WI38 (cell line): ENCODE results near the gene AGAP1.

Experiments used
- H3K4me3 ChIP-seq: 2 replicates; pipeline ENCODE4 v1.5.1; 2011; ENCODE audit warnings: low read depth, mild to moderate bottlenecking, control low read depth, low read length
- CTCF ChIP-seq: IDR thresholded peaks from 2 replicates; pipeline ENCODE4 v1.5.1; 2012; ENCODE audit warnings: low read depth, mild to moderate bottlenecking, control low read depth, low read length

The AGAP1 gene

GRCh38 chr2:235723371-235723770, 229.5 kb downstream of the AGAP1 start:
- TF ChIP-seq CTCF, result no peak
- no peak overlapping the region for H3K4me3 ChIP-seq

DNA sequence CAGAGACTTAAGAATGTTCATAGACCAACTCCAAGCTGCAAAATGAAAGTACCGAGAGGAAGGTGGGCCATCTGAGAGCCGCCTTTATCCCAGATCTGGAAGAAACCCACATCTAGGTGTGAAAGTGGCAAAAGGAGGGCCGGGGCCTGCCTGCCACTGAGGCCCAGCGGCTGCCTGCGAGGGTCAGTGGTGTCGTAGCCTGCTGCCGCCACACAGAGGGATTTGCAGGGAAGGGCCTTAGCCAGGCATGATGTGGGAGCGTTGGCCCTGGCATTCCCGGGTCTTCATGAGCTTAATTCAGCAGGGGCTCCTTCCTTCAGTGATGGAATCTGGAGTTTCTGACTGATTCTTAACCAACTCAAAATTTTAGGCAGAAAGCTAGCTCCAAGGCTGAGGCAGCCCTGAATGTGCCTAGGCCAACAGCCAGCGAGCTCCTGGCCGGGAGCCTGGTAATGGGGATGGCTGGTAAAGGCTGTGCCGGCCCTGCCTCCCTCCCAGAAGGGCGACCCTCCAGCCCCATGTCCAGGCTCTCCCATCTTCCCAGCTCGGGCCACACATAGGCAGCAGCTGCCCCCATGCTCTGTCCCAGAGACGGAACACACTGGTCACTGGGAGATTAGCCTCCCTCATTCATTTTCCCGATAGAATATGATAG, 230.1 kb downstream of the AGAP1 start:
- no peak for TF ChIP-seq CTCF
- no peak overlapping the region for H3K4me3 ChIP-seq

DNA sequence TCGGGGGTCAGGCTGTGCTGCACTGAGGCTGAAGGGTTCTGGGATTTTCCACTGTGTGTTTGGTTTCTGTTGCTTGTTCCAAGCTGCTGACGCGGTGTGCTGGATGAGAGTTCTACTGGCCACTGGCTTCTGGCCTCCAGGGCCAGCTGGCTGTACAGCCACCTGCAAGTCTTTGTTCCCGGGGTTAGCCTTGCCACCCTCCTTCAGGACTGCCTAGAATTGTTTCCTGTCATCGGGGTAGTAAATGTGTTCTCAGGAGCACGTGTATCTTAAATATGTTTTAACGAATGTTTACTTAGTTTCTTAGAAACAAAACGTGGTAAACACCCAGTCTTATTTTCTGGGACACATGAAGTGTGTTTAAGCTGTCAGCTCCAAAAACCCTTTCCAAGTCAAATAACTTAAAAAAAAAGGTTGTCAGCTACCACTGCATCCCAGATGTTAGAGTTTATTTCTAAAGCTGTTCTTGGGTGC, 231.2 kb downstream of the AGAP1 start:
- no peak for TF ChIP-seq CTCF
- H3K4me3 ChIP-seq, result no peak overlapping the region

- H3K4me3 ChIP-seq, result no peak overlapping the region
- no peak for TF ChIP-seq CTCF
These were observed 232.0 kb downstream of the AGAP1 start for GRCh38 chr2:235725841-235726240.

GRCh38 chr2:235726554-235726953, 232.7 kb downstream of the AGAP1 start:
- H3K4me3 ChIP-seq, result no peak overlapping the region
- TF ChIP-seq CTCF, result no peak

GRCh38 chr2:235727174-235727573, 233.3 kb downstream of the AGAP1 start:
- no peak overlapping the region for H3K4me3 ChIP-seq
- no peak for TF ChIP-seq CTCF

GRCh38 chr2:235727891-235728799, 234.3 kb downstream of the AGAP1 start:
- no peak overlapping the region for H3K4me3 ChIP-seq
- no peak for TF ChIP-seq CTCF
